ENCODE measurements around the gene LY6G6F. TPM values are rescaled to one million over a fixed set of nuclear protein-coding genes. Genes with fewer than 3 reads are reported as not detected.

Gene LY6G6F
- total and polyA plus RNA-seq, 8 donors = 0.53 to 1.8 (median 1.3) TPM; not detected in 1

DNA sequence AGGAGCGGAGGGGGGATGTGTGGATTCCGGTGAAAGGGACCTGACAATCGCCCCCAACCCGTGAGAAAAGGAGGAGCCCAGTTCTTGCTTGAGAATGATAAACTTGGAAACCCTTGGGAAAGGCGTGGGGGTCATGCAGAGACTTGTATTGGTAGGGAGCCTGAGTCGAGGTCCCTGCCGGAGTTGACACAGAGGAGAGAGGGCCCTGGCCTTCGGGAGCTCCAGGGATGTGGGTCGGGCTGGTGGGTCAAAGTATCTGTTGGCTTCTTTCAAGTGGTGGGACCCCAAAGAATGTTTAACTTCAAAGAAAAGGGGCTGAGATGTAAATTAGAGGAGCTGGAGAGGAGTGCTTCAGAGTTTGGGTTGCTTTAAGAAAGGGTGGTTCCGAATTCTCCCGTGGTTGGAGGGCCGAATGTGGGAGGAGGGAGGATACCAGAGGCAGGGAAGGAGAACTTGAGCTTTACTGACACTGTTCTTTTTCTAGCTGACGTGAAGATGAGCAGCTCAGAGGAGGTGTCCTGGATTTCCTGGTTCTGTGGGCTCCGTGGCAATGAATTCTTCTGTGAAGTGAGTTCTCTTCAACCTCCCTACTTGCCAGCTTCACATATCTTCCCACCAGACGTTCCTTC is 40.2 kb upstream of the LY6G6F start:
- H3K4me1 ChIP-seq = peaks cover 19 to 51% of the 10 kb centered on the region in 2 donors
- H3K4me3 ChIP-seq = peak overlapping the region; percentile 57 to 66
- H3K27me3 ChIP-seq = no peaks in the 10 kb centered on the region
- H3K9me3 ChIP-seq = no peaks in the 10 kb centered on the region
- H3K27ac ChIP-seq = peak overlapping the region; percentile 93 to 94
- intact Hi-C loops (cut with DNase I) = no loop called here
- TF ChIP-seq, protein P1, sequence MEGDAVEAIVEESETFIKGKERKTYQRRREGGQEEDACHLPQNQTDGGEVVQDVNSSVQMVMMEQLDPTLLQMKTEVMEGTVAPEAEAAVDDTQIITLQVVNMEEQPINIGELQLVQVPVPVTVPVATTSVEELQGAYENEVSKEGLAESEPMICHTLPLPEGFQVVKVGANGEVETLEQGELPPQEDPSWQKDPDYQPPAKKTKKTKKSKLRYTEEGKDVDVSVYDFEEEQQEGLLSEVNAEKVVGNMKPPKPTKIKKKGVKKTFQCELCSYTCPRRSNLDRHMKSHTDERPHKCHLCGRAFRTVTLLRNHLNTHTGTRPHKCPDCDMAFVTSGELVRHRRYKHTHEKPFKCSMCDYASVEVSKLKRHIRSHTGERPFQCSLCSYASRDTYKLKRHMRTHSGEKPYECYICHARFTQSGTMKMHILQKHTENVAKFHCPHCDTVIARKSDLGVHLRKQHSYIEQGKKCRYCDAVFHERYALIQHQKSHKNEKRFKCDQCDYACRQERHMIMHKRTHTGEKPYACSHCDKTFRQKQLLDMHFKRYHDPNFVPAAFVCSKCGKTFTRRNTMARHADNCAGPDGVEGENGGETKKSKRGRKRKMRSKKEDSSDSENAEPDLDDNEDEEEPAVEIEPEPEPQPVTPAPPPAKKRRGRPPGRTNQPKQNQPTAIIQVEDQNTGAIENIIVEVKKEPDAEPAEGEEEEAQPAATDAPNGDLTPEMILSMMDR (IDR thresholded peaks at IDR 0.05) = no peak
- DNase-seq = no peak
- no peak for ATAC-seq
- H3K36me3 ChIP-seq = peaks cover 0 to 69% of the 10 kb centered on the region in 2 donors

DNA sequence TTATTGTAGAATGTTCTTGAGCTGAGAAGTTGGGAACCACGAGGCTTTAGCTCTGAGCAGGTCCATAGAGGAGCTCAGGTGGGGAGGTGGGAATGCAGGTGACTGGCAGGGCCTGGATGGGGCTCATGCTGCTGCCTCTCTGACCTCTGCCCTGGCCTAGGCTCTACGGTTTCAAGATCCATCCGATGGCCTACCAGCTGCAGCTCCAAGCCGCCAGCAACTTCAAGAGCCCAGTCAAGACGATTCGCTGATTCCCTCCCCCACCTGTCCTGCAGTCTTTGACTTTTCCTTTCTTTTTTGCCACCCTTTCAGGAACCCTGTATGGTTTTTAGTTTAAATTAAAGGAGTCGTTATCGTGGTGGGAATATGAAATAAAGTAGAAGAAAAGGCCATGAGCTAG is 37.0 kb upstream of the LY6G6F start, which contains the start of gene LY6G5B:
LY6G5B (plus strand) TSS at position 301 of the 400 bp plus-strand sequence. CDS start 975 bp downstream, outside the sequence.
- no peak within 1 kb of the TSS for H3K4me3 ChIP-seq
- H3K9me3 ChIP-seq = no peaks in the 10 kb centered on the region
- peaks cover 6 to 24% of the 10 kb centered on the region in 2 donors for H3K4me1 ChIP-seq
- no peaks in the 10 kb centered on the region for H3K27me3 ChIP-seq
- DNase-seq = no peak
- ATAC-seq = no peak
- intact Hi-C loops (cut with DNase I) = loop anchor here in 1 of 2 donors (10.0 kb wide), 2 partner anchors 195 to 285 kb away; partner anchors contain the start of genes NELFE, NEU1 and SKIC2
- H3K27ac ChIP-seq = no peak within 1 kb of the TSS
- peaks cover 0 to 73% of the 10 kb centered on the region in 2 donors for H3K36me3 ChIP-seq
- TF ChIP-seq, protein P1 (IDR thresholded peaks at IDR 0.05) = no peak

DNA sequence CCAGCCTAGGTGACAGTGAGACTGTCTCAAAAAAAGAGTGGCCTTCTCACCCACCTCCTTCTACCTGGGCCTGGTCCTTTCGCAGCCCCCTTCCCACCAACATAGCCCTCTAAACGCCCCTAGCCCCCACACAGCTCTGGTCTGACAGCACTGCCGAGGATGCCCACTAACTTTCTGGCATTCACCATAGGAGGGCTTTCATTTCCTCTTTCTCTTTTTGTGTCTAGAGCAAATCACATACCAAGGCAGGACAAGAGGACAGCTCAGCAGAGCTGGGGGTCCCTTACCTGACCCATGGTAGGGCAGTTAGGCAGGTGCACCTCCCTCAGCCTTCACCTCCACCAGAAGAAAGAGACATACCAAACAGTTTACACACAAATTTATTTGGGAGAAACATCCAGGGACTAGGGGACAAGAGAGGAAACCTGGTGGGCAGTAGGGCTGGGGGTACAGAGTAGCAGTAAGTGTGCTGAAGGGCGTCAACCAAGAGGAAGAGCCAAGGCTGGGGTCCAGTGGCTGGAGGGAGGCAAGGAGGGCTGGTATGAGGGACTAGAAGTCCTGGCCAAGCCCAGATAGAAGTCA is 30.3 kb upstream of the LY6G6F start:
- Histone ChIP-seq H3K9me3 (no peaks in the 10 kb centered on the region), H3K4me3 (no peak overlapping the region), H3K27me3 (no peaks in the 10 kb centered on the region), H3K27ac (no peak overlapping the region), H3K4me1 (peaks cover 5 to 13% of the 10 kb centered on the region in 2 donors), H3K36me3 (peaks cover 0 to 27% of the 10 kb centered on the region in 2 donors)
- DNase-seq (no peak), ATAC-seq (no peak)
- intact Hi-C loops (cut with DNase I) = loop anchor here in 1 of 2 donors (10.0 kb wide), 2 partner anchors 188 to 278 kb away; partner anchors contain the start of genes NELFE, NEU1 and SKIC2
- TF ChIP-seq, protein P1 (IDR thresholded peaks at IDR 0.05) = no peak

DNA sequence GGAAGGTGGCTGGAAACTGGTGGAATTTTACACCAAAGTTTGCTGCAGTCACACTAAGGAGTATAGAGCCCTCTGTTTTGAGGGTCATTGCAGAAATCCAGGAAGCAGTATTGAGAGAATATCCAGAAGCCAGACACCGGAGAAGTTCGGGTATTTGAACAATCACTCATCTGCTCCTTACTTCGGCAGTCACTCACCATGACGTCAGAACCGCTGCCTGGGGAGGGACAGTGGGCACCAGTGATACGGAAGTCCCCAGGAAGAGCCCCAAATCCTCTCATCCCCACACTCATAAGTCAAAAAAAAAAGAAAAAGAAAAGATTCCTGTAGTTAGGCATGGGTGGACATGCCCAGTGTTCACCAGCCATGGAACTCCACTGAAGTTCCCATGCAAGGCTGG is 29.8 kb upstream of the LY6G6F start:
- intact Hi-C loops (cut with DNase I) = loop anchor here in 1 of 2 donors (10.0 kb wide), 2 partner anchors 188 to 278 kb away; partner anchors contain the start of genes NELFE, NEU1 and SKIC2
- Histone ChIP-seq H3K27me3 (no peaks in the 10 kb centered on the region), H3K4me3 (no peak overlapping the region), H3K4me1 (peaks cover 5 to 18% of the 10 kb centered on the region in 2 donors), H3K9me3 (no peaks in the 10 kb centered on the region), H3K36me3 (peaks cover 0 to 22% of the 10 kb centered on the region in 2 donors), H3K27ac (no peak overlapping the region)
- TF ChIP-seq, protein P1 (IDR thresholded peaks at IDR 0.05) = no peak
- no peak for ATAC-seq
- no peak for DNase-seq

DNA sequence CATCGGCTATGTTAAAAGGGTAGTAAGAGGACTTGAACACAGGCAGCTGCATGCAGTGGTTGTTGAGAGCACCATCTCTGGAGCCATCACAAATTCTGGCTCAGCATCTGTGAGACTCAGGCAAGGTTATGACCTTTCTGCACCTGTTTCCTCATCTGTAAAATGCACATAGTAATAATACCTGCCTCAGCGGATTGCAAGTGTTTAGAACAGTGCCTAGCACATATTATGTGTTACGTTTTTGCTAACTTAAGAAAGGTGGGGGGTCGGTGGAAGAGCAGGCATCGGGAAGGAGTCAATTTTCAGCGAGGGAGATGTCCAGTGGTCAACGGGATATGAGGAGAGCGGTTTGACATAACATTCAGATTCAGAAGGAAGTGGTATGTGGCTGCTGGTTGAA is 28.7 kb upstream of the LY6G6F start:
- no peaks in the 10 kb centered on the region for H3K27me3 ChIP-seq
- DNase-seq = no peak
- H3K27ac ChIP-seq = no peak overlapping the region
- H3K4me1 ChIP-seq = peaks cover 5 to 19% of the 10 kb centered on the region in 2 donors
- TF ChIP-seq, protein P1 (IDR thresholded peaks at IDR 0.05) = no peak
- no peak overlapping the region for H3K4me3 ChIP-seq
- no peaks in the 10 kb centered on the region for H3K9me3 ChIP-seq
- intact Hi-C loops (cut with DNase I) = loop anchor here in 1 of 2 donors (10.0 kb wide), 2 partner anchors 187 to 277 kb away; partner anchors contain the start of genes NELFE, NEU1 and SKIC2
- peaks cover 0 to 12% of the 10 kb centered on the region in 2 donors for H3K36me3 ChIP-seq
- ATAC-seq = no peak
